HepG2 (cell line): ENCODE results near the gene ARIH1. TPM values are rescaled to one million over a fixed set of nuclear protein-coding genes. Genes with fewer than 3 reads are reported as not detected.
"Not testable (repeated sequence)": the region's sequence is repeated elsewhere in the genome, so short reads cannot be mapped to it uniquely, and the experiment has no call there.

Source experiments
- ATAC-seq: fragments of 200-7000 bp; cut with Tn5 transposase; 3 replicates; pipeline ENCODE4 v1.9.1; 2020; ENCODE audit warnings: mild to moderate bottlenecking, moderate library complexity
- BruUV-seq: library from RNA; stranded (reverse); fragments of 400-500 nt; replicated peaks from 2 replicates; lab custom pipeline; 2021; lab: Mats Ljungman, UMichigan
- CTCF ChIA-PET: fragments of 300-600 bp; formaldehyde crosslinking; extraction: SDS; loops from one replicate; lab custom pipeline; 2021; ENCODE audit warnings: low total read pairs, inconsistent platforms, low intra/inter-chr PET ratio; lab: Yijun Ruan, JAX
- POLR2A ChIA-PET: fragments of 350-600 bp; sonication (Branson Sonifier 250); formaldehyde crosslinking; loops from one replicate; lab custom pipeline; 2020; ENCODE audit warnings: antibody characterized with exemption, inconsistent platforms; lab: Yijun Ruan, JAX
- DNase-seq: peaks from one replicate; pipeline ENCODE4 v3.0.0-alpha.2; 2015; ENCODE audit warnings: low spot score
- FAIRE-seq: peaks from 3 replicates; lab custom pipeline; 2011; peaks lifted over from hg19 to GRCh38; lab: Jason Lieb, UNC
- H2AFZ ChIP-seq: one replicate; pipeline ENCODE4 v1.6.1; 2011; ENCODE audit warnings: low read length, inconsistent platforms
- H3K27ac ChIP-seq: fragments of 300-600 bp; 3 replicates; pipeline ENCODE4 v1.8.0; 2011; ENCODE audit warnings: mixed run types, mild to moderate bottlenecking, mixed read lengths, low read length, inconsistent platforms; ENCODE audit not compliant: insufficient read depth; ENCODE audit errors: extremely low read length
- H3K27me3 ChIP-seq, 2 experiments: fragments of 200-600 bp in 1 of 2; 2 replicates in 1 of 2; 3 replicates in 1 of 2; pipeline versions ENCODE4 v1.6.0 to v1.8.0; 2011; ENCODE audit warnings: low read length in 2 of 2, mild to moderate bottlenecking in 2 of 2, moderate library complexity in 2 of 2, inconsistent platforms in 1 of 2; ENCODE audit not compliant: insufficient read depth in 2 of 2, control insufficient read depth in 1 of 2
- H3K36me3 ChIP-seq, 2 experiments: fragments of 200-600 bp in 1 of 2; replicated peaks in 1 of 2; 2 replicates in 1 of 2; 3 replicates in 1 of 2; pipeline versions ENCODE4 v1.5.1 to v1.8.0; 2011; ENCODE audit warnings: low read length in 2 of 2, inconsistent platforms in 1 of 2; ENCODE audit not compliant: insufficient read depth in 2 of 2, control insufficient read depth in 1 of 2
- H3K4me1 ChIP-seq: 2 replicates; pipeline ENCODE4 v1.5.1; 2012; ENCODE audit warnings: low read length, inconsistent platforms; ENCODE audit not compliant: insufficient read depth
- H3K4me2 ChIP-seq: 2 replicates; pipeline ENCODE4 v1.6.0; 2011; ENCODE audit warnings: low read depth, low read length, inconsistent platforms
- H3K4me3 ChIP-seq, 3 experiments: fragments of 200-600 bp in 1 of 3; sonication (generic), shearing (Covaris generic) in 1 of 3; replicated peaks in 1 of 3; 2 replicates each; pipeline ENCODE4 v1.5.1; 2011 to 2016; ENCODE audit warnings: low read length in 3 of 3, inconsistent platforms in 2 of 3, low read depth in 2 of 3, mild to moderate bottlenecking in 2 of 3, control low read depth in 1 of 3, mixed read lengths in 1 of 3; ENCODE audit not compliant: insufficient read depth in 1 of 3
- H3K79me2 ChIP-seq: one replicate; pipeline ENCODE4 v1.6.1; 2011; ENCODE audit warnings: low read length, inconsistent platforms; ENCODE audit not compliant: insufficient read depth
- H3K9ac ChIP-seq: 2 replicates; pipeline ENCODE4 v1.6.0; 2011; ENCODE audit warnings: mild to moderate bottlenecking, low read depth, low read length, inconsistent platforms; ENCODE audit not compliant: insufficient read depth
- H3K9me3 ChIP-seq: 2 replicates; pipeline ENCODE4 v1.5.1; 2012; ENCODE audit warnings: mild to moderate bottlenecking, low read length
- H4K20me1 ChIP-seq: 2 replicates; pipeline ENCODE4 v1.6.0; 2011; ENCODE audit warnings: inconsistent platforms, mild to moderate bottlenecking, low read length, moderate library complexity; ENCODE audit not compliant: insufficient read depth
- GABPA ChIP-seq, 2 experiments: IDR thresholded peaks; 2 replicates each; pipeline ENCODE4 v1.6.1; 2011 to 2016; ENCODE audit warnings: low read depth in 2 of 2, low read length in 1 of 2, missing biosample characterization in 1 of 2, missing genetic modification characterization in 1 of 2
- NCOR1 ChIP-seq: fragments of 200-600 bp; sonication (generic); IDR thresholded peaks from 2 replicates; pipeline ENCODE4 v1.7.0; 2017; ENCODE audit warnings: antibody characterized with exemption, low read length, borderline replicate concordance
- ZBTB26 ChIP-seq: IDR thresholded peaks from 2 replicates; pipeline ENCODE4 v1.6.1; 2016; ENCODE audit warnings: missing compliant biosample characterization, missing genetic modification reagents, borderline replicate concordance
- ZKSCAN5 ChIP-seq: sonication (generic); formaldehyde crosslinking; IDR thresholded peaks from 2 replicates; pipeline ENCODE4 v1.5.1; 2020; ENCODE audit warnings: mild to moderate bottlenecking, missing genetic modification reagents
- ZNF251 ChIP-seq: sonication (generic); formaldehyde crosslinking; IDR thresholded peaks from 2 replicates; pipeline ENCODE4 v1.9.0; 2021; ENCODE audit warnings: mild to moderate bottlenecking, missing genetic modification reagents
- ZNF562 ChIP-seq: sonication (generic); formaldehyde crosslinking; IDR thresholded peaks from 2 replicates; pipeline ENCODE4 v1.8.0; 2022; ENCODE audit warnings: missing genetic modification reagents, borderline replicate concordance
- ZSCAN29 ChIP-seq: sonication (generic); formaldehyde crosslinking; conservative IDR thresholded peaks from 2 replicates; pipeline ENCODE4 v1.4.0; 2020; ENCODE audit warnings: mild to moderate bottlenecking, missing genetic modification reagents
- WGBS: methylation state at CpG from one replicate; pipeline ENCODE4 v1.1.6; 2017; ENCODE audit warnings: low lambda C conversion rate; 5-methylcytosine and 5-hydroxymethylcytosine counted together
- in situ Hi-C: cut with HindIII; loops from 2 replicates; pipeline ENCODE4 v1.10.0; 2017; ENCODE audit warnings: low pct_unique_long_range_greater_than_20kb; ENCODE audit not compliant: extremely low pct_ligation_motif_present
- intact Hi-C: fragments of 100-400 bp; cut with micrococcal nuclease; formaldehyde crosslinking; loops from one replicate; pipeline ENCODE4 v1.10.0; 2022; ENCODE audit not compliant: unreplicated experiment
- polyA plus RNA-seq, 8 experiments: library from polyadenylated mRNA; depleted of rRNA in 3 of 8; stranded (reverse) in 7 of 8; unstranded in 1 of 8; fragments of >200 nt; fragmentation: Illumina TruSeq in 4 of 8; extraction: Trizol in 4 of 8; gene quantifications; 2 replicates each; pipeline versions ENCODE4 v1.2.1 to v1.2.3, GENCODE V29; 2011 to 2016; ENCODE audit warnings: low read depth in 4 of 8, missing spikeins in 1 of 8, mixed read lengths in 1 of 8; ENCODE audit not compliant: insufficient read depth in 1 of 8
- total RNA-seq, 5 experiments: library from RNA; depleted of rRNA; stranded (reverse); fragments of >200 nt; fragmentation: Illumina TruSeq; extraction: Trizol; gene quantifications; 2 replicates each; pipeline ENCODE4 v1.2.3, GENCODE V29; 2016; ENCODE audit warnings: low read depth in 1 of 5

The ARIH1 gene
- total and polyA plus RNA-seq, 2 of the 13 experiments (the other 11 are each of a cell fraction or from before 2014, with no cell fraction given) = 38.8 to 59.8 TPM

GRCh38 chr15:72616491-72617210 is 142.5 kb downstream of the ARIH1 start:
- Histone ChIP-seq H3K36me3 (no peaks in the 10 kb centered on the region), H3K4me2 (no peak overlapping the region), H3K79me2 (no peaks in the 10 kb centered on the region), H3K27me3 (no peaks in the 10 kb centered on the region), H3K9me3 (no peaks in the 10 kb centered on the region), H3K4me1 (peaks cover 25% of the 10 kb centered on the region), H2AFZ (no peak overlapping the region), H3K4me3 (no peak overlapping the region), H4K20me1 (no peaks in the 10 kb centered on the region), H3K9ac (no peak overlapping the region), H3K27ac (no peak overlapping the region)
- DNase-seq = no peak
- intact Hi-C loops (no loop called here), in situ Hi-C loops (no loop called here)
- TF ChIP-seq ZSCAN29 (CRISPR knock-in tag) (no peak), ZKSCAN5 (CRISPR knock-in tag) (no peak), ZNF562 (CRISPR knock-in tag) (no peak), GABPA (IDR thresholded peaks at IDR 0.05; ENCODE audit: low read depth, low read length) (no peak), GABPA (CRISPR knock-in tag; IDR thresholded peaks at IDR 0.05; ENCODE audit: low read depth) (no peak), NCOR1 (no peak), ZBTB26 (CRISPR knock-in tag) (no peak), ZNF251 (no peak)
- ATAC-seq = no peak
- ChIA-PET POLR2A (interaction anchor here (0.6 kb wide), 1 partner anchor 173 kb away, joined by 3 read pairs; no protein-coding TSS in a partner anchor), CTCF (no interaction called here)
- BruUV-seq = no TSS peak
- WGBS = 26% methylated on average over 8 of the region's 10 CpGs
- FAIRE-seq = no peak

GRCh38 chr15:72623854-72624253 is 149.7 kb downstream of the ARIH1 start:
- H3K36me3 ChIP-seq, H3K27me3 ChIP-seq, H3K4me2 ChIP-seq, POLR2A ChIA-PET, BruUV-seq, H2AFZ ChIP-seq, H3K9ac ChIP-seq, intact Hi-C loops, H3K79me2 ChIP-seq, H4K20me1 ChIP-seq, H3K4me3 ChIP-seq, H3K9me3 ChIP-seq, ATAC-seq, H3K4me1 ChIP-seq, DNase-seq, FAIRE-seq, in situ Hi-C loops, H3K27ac ChIP-seq, CTCF ChIA-PET: not testable (repeated sequence)
- WGBS = 63% methylated on average over 4 of the region's 4 CpGs

GRCh38 chr15:72626153-72626552 is 152.0 kb downstream of the ARIH1 start:
- WGBS = 11% methylated on average over 3 of the region's 3 CpGs
- H3K4me2 ChIP-seq, H3K9me3 ChIP-seq, intact Hi-C loops, H4K20me1 ChIP-seq, BruUV-seq, H3K27me3 ChIP-seq, DNase-seq, H3K79me2 ChIP-seq, FAIRE-seq, CTCF ChIA-PET, H2AFZ ChIP-seq, in situ Hi-C loops, POLR2A ChIA-PET, H3K4me1 ChIP-seq, H3K36me3 ChIP-seq, H3K4me3 ChIP-seq, H3K9ac ChIP-seq, ATAC-seq, H3K27ac ChIP-seq: not testable (repeated sequence)
